ENCODE measurements around the gene ASB18. TPM values are rescaled to one million over a fixed set of nuclear protein-coding genes. Genes with fewer than 3 reads are reported as not detected.
"Not testable (repeated sequence)": the region's sequence is repeated elsewhere in the genome, so short reads cannot be mapped to it uniquely, and the experiment has no call there.

The ASB18 gene
- polyA plus RNA-seq, 5 donors: 0.04 to 0.21 (median 0.12) TPM; not detected in 1

- no peak for DNase-seq
Observed at GRCh38 chr2:236287656-236288055, 23.4 kb upstream of the ASB18 start.

- DNase-seq: no peak
Observed at GRCh38 chr2:236286873-236287545, 22.8 kb upstream of the ASB18 start.

GRCh38 chr2:236284208-236284607 is 20.0 kb upstream of the ASB18 start:
- no peak for DNase-seq

- DNase-seq: no peak
Observed at GRCh38 chr2:236282406-236282805, 18.2 kb upstream of the ASB18 start.

GRCh38 chr2:236281423-236281822 is 17.2 kb upstream of the ASB18 start:
- no peak for DNase-seq

- no peak for DNase-seq
Observed at GRCh38 chr2:236273126-236273525, 8.9 kb upstream of the ASB18 start.

- no peak for DNase-seq
Observed at GRCh38 chr2:236271851-236272250, 7.6 kb upstream of the ASB18 start.

- not testable (repeated sequence) for DNase-seq
Observed at GRCh38 chr2:236269876-236270275, 5.7 kb upstream of the ASB18 start.

- DNase-seq: no peak
Observed at GRCh38 chr2:236265675-236266074, 1.5 kb upstream of the ASB18 start.

- DNase-seq: no peak
Observed at GRCh38 chr2:236262238-236262637, 2.0 kb downstream of the ASB18 start.

- DNase-seq: no peak
Observed at GRCh38 chr2:236261452-236261851, 2.8 kb downstream of the ASB18 start.

GRCh38 chr2:236259371-236259770 is 4.8 kb downstream of the ASB18 start:
- no peak for DNase-seq

GRCh38 chr2:236257575-236257974 is 6.6 kb downstream of the ASB18 start:
- DNase-seq: no peak

- DNase-seq: no peak
Observed at GRCh38 chr2:236257136-236257535, 7.1 kb downstream of the ASB18 start.

GRCh38 chr2:236256366-236256985 is 7.7 kb downstream of the ASB18 start:
- no peak for DNase-seq

- no peak for DNase-seq
Observed at GRCh38 chr2:236254674-236255073, 9.5 kb downstream of the ASB18 start.

- no peak for DNase-seq
Observed at GRCh38 chr2:236254001-236254400, 10.2 kb downstream of the ASB18 start.

GRCh38 chr2:236252602-236253001 is 11.6 kb downstream of the ASB18 start:
- DNase-seq: no peak

GRCh38 chr2:236250909-236251579 is 13.2 kb downstream of the ASB18 start:
- no peak for DNase-seq

- DNase-seq: no peak
Observed at GRCh38 chr2:236250286-236250685, 13.9 kb downstream of the ASB18 start.

- DNase-seq: no peak
Observed at GRCh38 chr2:236249066-236249465, 15.1 kb downstream of the ASB18 start.

- DNase-seq: no peak
Observed at GRCh38 chr2:236246711-236247246, 17.4 kb downstream of the ASB18 start.

- DNase-seq: no peak
Observed at GRCh38 chr2:236244256-236244655, 19.9 kb downstream of the ASB18 start.
